Measurements from ENCODE around the gene ANKRD6.

Gene ANKRD6

DNA sequence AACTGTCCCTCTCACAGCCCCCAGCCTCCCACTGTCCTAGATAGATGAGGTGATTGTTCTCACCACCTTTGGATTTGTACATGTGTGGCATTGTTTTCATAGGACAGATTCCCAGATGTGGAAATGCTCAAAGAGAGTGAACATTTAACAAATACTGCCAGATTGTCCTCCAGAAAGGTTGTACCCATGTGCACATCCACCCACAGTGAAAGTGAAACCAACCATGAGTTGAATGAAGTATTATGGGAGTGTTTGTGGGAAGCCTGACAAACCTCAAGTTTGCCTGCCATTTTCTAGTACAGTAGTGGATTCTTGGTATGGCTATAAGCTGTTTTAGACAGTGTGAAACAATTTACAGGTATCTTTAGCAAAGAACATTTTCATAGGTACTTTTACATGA is 42.7 kb downstream of the ANKRD6 start:
- no peak for DNase-seq

DNA sequence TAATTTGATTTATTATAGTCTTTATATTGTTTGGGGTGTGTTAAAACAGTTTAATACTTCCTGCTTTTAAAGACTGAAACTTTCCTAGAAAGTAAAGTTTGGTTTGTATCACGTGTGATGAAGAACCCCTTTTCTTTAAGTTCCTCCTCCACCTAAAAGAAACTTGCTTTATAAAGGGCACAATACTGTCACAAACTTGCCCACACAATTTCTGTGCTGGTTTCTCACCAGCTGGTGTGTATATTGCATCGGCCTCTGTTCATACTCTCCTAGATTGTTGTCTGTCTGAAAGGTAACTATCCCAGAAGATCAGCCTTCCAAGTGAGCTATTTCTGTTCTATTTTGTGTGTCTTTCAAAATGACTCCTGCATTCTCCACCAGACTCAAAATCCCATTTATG is 46.9 kb downstream of the ANKRD6 start:
- DNase-seq, result no peak

DNA sequence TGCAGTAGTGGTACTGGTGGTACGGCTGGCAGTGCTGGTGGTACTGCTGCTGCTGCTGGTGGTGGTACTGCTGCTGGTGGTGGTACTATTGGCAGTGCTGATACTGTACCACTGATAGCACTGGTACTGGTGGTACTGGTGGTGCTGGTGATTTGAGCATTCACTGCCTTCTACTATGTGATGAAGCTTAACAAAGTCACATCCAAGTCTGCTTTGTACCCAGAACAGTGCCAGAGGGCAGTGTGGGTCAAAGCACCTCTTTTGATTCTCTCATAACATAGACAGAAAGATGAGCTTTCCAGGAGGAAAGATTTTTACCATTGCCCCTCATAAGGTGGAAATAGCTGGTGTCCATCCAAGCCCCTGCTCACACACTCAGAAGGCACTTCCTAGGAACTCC is 48.7 kb downstream of the ANKRD6 start:
- no peak for DNase-seq

DNA sequence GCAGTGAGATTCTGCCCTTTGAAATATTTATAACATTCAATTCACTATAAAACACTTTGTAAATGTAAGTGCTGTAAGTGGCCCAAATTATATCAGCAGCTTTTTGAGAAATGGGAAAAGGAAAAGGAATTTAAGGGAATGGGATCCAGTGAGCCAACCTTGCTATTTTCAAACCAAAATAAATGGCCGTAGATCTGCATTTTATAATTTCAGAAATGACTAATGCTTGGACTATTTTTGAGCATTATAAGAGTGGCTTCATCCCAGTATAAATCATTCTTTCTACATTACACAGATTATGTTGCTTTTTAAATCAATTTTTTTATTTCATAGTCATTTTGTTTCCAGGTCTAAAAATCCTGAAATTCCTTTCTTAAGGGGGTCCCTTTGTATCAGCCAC is 49.2 kb downstream of the ANKRD6 start:
- no peak for DNase-seq

DNA sequence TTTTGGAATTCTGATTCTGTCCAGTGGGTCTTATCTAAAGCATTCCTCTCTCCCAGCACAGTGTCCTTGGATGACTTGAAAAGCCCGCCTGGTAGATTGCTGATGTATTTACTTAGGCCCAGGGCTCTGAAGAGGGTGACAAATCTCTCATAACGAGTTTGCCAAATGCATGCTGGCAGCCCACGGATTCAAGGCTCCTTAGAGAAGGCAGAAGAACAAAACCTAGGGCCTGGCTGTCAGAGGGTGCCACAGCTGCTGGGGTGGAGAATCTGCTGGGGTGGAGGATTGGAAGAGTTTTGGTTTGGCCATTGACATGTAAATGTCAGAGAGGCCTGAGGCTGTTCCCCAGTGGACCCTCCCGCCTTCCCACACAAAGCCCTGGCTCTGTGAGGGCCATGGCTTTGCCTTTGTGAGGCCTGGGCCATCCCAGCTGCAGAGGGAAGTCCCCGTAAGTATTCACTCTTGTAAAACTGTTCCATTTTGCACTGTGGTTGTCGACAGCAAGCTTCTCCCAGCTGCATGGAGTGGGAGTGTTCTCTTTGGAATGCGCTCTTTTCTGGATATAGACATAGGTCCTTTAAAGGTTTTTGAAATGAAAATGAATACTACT is 50.3 kb downstream of the ANKRD6 start:
- no peak for DNase-seq

DNA sequence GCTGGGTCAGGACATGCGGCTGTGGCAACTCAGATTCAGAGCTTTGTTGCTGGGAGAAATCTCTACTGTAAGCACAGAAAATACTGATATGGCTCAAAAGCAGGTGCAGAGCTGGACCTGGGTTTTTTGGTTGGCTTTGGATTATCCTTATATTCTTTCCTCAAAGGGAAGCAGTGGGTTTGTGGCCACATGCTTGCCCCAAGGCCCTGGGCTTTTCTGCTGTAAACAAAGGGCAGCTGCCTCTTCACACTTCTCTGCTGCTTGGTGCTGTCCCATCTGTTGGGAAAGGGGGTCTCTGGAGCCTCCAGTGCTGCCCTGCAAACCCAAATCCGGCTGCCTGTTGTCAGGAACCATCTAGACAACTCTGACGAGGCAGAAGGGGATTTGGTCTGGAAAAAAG is 52.4 kb downstream of the ANKRD6 start:
- no peak for DNase-seq

DNA sequence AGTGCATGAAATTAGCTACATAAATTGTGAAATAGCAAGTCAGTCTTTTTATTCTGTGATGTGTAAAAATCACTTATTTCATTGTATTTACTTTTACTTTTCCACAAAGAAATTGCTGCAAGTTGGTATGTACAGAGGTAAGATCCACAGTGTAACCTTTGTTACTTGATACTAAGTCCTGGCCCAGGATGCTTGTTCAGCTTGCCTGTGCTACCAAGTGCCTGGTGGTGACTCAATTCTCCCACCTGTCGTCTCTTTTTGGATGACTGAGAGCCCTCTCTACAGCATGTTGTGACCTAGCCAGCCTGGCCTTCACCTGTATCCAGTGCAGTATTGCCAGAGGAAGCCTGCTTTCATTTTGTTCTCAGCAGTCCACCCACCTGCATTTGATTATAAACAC is 54.9 kb downstream of the ANKRD6 start:
- DNase-seq, result no peak

DNA sequence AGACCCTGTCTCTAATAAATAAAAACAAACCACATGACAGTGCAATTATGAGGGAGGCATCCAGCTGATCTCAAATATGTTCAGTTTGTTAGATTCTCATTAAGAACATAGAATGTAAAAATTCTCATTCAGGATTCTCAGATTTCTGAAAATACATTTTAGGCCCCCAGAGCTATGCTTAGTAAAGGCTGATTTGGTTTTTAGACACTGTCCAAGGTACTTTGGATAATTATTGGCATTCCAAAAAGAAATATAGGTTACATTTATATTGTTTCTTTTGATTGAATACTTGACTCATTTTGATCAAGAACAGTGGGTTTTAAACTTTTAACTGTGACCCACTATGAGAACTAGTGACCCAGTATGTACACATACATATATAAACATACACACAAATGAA is 55.5 kb downstream of the ANKRD6 start:
- no peak for DNase-seq

DNA sequence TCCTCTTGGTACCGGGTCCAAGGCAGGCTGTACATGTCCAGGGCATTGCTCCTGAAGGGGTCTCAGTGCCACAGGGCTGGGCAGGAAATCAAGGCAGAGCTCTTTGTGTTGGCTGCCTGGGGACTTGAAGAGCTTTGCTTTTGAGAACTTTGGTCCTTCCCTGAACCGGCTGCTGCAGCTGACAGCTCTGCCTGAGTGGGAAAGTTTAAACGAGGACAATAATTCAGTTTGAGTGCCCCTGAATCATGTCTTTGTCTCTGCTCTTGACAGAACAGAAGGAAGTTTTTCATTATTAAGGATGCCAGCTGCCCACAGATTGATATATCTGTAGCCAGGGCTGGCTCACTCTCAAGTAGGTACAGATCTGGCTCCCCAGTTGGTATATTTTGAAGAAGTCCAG is 56.1 kb downstream of the ANKRD6 start:
- no peak for DNase-seq

DNA sequence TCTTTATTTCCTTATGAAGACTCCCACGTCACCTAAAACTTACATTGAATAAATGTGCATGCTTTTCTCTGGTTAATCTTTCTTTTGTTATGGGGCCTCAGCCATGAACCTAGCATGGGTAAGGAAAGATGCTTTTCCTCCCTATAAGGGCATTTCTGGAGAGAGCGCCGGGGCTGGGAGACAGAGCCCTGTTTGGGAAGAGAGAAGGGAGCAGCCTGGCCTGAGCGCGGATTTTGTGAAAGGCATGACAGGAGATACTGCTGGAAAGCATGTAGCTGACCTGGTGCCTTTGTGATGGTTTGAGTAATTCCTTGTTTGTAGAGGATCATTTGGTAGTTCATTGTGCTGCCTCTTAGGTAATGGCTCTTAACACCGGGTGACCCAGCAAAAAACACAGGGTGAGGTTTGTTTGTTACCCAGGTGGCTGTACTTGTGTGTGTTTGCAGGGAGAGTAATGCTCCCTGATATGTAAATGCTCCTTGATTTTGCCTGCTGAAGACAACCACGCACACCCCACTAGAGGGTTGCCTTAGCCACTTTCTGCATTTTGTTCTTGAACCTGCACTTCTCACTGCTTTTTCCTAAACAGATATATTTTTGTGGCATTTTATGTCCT is 59.2 kb downstream of the ANKRD6 start:
- no peak for DNase-seq

DNA sequence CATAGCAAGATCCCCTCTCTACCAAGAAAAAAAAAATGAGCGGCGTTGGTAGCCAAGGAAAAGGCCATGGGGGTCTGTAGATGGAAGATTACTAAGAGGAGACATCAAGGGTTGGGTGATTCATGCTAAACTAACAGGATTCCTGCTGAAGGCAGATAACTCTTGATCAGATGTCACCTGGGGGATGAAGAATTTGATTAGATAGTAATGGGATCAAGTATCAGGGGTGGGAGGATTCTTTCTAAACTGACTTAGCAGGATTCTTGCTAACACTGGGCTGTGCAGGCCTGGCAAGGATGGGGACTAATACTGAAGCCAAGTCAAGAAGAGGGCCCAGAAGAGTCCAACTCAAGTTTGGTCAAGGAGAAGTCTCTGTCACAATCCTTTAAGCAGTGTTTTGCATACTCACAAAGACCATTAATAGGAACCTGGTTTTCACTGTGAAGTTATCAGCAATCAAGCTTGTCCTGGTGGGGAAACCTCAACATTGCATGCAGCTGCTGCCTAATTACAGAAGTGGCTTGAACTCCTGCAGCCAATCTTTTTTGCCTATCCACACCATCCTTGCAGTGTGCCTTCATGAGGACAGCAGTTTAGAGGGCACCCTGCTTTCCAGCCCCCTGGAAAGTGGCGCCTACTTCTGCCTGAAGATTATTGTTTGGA is 61.3 kb downstream of the ANKRD6 start:
- no peak for DNase-seq

DNA sequence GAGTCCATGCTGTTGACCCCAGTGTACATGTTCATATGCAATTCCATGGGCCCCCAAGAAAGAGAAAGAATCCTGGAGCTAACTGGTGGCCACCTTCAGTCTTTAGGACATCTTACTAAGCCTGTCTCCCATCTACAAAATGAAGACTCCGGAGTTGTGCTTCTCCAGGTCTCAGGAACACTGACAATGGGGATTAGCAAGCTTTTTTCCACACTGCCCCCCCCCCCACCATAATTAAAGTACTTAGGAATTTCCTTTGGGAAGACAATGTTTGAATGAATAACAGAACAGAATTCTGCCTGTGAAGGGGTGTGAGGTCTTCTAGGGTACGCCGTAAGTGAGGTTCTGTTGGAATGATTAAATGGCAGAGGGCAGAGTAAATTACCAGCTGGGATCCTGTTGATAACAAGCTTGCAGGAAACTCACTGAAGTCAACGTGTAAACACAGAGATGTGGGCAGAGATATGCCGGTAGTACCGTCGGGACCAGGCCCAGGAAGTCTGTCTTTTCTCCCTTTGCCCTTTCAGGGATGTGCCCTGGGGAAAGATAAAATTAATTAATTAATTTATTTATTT is 63.1 kb downstream of the ANKRD6 start:
- DNase-seq, result no peak

DNA sequence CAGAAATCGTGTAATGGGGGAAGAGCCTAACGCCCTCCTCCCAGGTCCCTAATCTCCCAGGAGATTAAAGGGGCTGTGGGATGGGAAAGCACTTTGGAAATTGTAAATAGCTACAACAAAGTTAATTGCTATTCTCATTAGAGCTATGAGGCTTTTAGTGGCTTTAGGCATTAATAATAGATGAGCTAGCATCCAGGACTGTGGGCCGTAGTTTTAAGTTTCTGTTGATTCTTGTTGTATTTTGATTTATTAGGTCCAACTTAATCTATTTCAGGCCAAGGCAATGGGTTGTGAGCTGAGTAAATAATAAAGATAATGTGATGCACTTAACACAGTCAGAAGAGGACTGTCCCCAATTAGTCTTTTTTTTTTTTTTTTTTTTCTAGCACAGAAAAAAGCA is 67.7 kb downstream of the ANKRD6 start:
- no peak for DNase-seq

DNA sequence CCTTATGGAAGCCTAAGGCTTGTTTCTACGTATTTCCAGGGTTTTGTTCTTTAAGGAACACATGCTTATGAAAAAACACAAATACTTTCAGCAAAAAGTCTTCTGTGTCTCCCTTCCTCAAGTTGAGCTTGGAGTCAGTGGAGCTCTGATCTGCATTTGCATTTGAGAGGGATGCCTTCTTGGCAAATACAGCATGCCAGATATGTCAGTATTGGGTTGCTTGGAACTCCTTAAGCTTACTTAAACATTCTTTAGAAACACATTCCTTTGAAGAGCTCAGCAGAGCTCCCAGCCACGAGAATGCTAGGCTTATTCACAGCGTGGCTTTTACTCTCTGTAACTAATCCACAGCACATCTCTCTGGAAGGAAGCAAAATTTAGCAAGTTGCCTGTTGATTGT is 68.3 kb downstream of the ANKRD6 start:
- DNase-seq, result no peak

DNA sequence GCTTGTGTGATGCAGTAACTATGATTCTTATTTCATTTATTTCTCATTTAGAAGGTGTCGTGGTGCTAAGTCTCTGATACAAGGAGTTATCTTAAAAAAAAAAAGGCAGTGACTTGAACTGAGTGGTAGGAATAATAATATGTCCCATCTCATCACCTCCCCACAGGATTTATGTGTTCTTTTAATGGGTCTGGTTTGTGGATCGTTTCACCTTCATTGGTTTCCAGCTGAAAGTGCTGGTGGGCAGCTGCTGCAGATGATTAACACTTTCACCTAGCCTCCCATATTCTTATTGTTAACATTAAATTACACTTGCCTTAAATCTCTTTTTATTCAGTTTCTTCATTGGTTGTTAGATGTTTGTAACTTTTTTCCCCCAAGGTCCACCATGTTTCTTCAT is 68.8 kb downstream of the ANKRD6 start:
- no peak for DNase-seq

DNA sequence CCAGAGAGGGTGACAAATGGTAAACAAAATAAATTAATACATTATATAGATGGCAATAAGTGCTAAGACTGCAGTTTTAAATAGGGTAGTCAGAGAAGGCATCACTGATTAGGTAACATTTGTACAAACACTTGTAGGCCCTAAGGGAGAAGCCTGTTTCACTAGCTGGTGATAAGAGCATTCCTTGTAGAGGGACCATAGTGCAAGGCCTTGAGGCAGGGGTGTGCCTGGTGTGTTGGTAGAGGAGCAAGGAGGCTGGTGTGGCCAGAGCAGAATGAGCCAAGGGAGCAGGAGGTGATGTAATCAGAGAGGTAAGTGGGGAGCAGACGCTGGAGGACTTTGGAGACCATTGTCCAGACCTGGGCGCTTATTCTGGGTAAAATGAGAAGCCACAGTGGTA is 70.7 kb downstream of the ANKRD6 start:
- DNase-seq, result no peak

DNA sequence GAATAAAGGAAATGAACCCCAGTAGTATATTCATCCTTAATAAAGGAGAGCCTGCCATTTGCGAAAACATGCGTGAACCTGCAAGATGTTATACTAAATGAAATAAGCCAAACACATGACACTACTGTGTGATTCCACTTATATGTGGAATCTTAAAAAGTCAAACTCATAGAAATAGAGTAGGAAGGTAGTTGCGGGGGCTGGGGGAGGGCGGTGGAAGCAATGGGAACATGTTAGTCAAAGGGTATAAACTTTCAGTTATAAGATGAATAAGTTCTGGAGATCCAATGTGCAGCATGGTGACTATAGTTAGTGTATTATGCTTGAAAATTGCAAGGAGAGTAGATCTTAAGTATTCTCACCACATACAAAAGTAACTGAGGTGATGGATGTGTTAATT is 72.9 kb downstream of the ANKRD6 start:
- DNase-seq, result no peak

DNA sequence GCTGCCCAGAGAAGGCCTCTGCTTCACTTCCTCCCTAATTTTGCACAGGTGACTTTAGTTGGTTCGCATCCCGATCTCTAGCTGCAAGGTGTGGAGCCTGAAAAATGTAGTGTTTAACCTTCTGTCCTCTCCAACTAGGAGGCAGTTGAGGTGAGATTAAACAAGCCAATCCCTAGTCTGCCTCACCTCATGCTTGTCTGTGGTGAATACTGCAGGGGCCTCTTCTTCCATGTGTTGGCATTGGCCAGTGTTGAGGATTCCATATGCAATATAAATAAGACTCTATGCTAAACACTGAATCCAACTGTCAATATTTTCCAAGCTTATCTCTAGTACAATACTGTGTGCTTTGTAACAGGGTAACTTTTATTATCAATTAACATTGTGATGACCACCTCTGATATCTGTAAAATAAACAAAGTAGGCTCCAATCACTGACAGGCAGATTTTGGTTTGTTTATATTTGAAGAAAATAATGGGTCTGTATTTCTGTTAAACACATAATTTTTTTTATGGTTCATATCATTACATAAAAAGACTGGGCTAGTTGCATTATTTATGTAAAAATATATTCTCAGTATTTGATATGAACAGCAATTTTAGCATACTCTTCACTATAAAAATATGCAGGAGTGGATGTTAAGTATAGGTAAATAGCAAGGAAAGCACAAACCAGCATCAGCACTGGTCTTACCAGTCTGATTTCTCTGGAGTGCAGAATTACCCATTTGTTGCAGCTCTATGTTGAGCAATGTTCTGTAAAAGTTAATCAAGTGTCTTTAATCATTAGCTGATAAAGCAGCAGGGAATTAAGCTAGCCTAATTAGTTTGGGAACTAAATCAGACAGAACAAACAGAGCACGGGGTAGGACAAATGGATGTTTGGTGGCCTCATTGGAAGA is 74.0 kb downstream of the ANKRD6 start:
- no peak for DNase-seq

DNA sequence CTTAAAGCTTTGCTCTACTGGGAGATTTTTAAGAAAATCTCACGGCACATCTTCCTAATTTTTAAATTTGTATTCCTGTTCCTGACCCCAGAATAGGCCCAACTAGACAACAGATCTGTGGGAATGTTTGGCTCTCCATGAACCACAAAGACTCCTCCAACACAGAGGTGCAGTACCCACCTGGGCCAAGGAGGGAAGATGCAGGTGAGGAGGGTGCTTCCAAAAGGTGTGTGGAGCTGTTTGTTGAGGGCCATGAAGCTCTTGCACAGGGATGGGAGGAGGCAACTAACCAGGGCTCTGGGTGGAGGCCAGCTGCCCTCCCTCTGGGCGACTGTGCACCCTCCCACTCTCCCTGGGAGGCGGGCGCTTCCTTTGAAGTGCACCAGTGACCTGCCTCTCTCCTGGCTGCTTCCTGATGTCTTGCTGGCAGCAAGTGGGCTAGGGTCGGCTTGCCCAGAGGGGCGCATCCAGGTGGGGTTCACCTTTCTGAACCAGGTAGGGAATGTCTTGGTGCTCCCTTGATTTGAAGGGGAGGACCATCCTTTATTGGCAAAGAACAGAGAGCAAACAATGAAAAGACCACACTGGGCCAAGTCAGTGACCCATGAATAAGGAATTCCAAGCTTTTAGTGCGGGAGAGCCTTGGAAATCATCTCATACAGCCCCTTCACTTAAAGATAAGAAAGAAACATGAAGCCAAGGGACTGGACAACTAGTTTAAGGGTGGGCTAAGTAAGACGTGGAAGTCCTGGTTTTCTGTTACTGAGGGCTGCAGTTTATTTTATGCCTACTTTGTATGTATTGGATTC is 76.0 kb downstream of the ANKRD6 start:
- DNase-seq, result no peak

DNA sequence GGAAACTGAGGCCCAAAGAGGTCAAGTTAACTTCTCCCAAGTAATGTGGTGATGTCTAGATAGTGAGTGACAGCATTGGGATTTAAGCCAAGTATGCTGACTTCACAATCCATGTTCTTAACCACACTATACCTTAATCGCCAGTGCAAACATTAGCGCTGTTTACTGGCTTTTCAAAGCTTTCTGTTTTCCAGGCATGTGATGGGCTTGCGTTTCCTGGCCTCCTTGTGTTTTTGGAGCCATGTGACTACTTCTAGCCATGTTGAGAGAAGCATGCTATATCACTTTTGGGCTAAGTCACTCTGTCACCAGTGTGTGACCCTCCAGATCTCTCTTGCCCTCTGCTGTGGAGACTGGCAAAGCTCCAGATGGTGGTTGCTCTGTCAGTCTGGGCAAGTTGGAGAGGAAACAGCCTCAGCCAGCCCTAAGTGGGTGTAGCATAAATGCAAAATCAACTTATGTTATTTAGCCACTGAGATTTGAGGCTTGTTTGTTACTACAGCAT is 76.9 kb downstream of the ANKRD6 start:
- DNase-seq, result no peak

DNA sequence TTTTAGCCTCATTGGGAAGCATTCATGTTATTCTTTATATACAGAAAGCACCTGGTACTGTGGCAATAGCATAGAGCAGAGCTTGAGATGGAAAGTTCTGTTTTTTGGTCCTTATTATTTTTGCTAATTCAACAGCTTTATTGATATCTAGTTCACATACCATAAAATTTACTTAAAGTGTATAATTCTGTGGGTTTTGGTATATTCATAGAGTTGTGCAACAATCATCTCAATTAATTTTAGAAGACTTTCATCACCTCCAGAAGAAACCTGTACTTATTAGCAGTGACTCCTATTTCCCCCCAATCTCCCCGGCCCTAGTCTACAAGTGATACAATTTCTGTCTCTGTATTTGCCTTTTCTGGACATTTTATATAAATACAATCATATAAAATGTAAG is 77.4 kb downstream of the ANKRD6 start:
- no peak for DNase-seq

DNA sequence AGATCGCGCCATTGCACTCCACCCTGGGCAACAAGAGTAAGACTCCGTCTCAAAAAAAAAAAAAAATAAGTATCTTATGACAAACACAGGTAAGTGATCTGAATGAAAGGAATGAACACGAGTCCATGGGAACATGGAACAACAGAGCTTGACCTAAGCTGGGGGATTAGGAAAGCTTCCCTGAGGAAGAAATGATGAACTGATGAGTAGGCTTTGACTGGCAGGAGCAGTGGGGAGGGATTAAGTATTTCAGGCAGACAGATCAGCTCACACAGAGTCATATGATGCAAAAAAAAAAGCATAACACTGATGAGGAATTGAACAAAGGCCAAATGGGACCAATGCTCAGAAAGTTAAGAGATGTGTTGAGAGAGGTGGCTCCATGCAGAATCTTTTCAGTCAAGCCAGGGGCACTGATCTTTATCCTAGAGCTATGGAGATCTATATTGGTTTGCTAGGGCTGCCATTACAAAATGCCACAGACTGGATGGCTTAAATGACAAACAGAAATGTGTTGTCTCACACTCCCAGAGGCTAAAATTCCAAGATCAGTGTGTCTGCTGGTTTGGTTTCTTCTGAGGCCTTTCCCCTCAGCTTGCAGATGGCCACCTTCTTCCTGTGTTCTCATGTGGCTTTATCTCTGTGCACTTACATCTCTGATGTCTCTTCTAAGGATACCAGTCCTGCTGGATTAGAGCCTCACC is 85.6 kb downstream of the ANKRD6 start:
- DNase-seq, result no peak

Measured in activated CD4-positive, CD25-positive, alpha-beta regulatory T cell (primary cell).